Mucosa of stomach (tissue), 1 donor: ENCODE measurements around the gene GRID2.

Experiments used
- H3K27me3 ChIP-seq: one replicate; pipeline ENCODE4 v1.7.0; 2013; ENCODE audit warnings: mild to moderate bottlenecking, low read length; ENCODE audit not compliant: control insufficient read depth, insufficient read depth
- H3K36me3 ChIP-seq: one replicate; pipeline ENCODE4 v1.7.0; 2013; ENCODE audit warnings: low read length; ENCODE audit not compliant: control insufficient read depth, insufficient read depth
- H3K4me1 ChIP-seq: one replicate; pipeline ENCODE4 v1.7.0; 2013; ENCODE audit warnings: mild to moderate bottlenecking, low read length; ENCODE audit not compliant: control insufficient read depth, insufficient read depth
- H3K4me3 ChIP-seq: one replicate; pipeline ENCODE4 v1.7.0; 2013; ENCODE audit warnings: low read length
- H3K9ac ChIP-seq: one replicate; pipeline ENCODE4 v1.7.0; 2013; ENCODE audit warnings: mild to moderate bottlenecking, low read length, moderate library complexity
- H3K9me3 ChIP-seq: one replicate; pipeline ENCODE4 v1.7.0; 2013; ENCODE audit warnings: mild to moderate bottlenecking, low read length, moderate library complexity; ENCODE audit not compliant: control insufficient read depth
- donor health status: Pancreatic carcinoma.

The GRID2 gene

DNA sequence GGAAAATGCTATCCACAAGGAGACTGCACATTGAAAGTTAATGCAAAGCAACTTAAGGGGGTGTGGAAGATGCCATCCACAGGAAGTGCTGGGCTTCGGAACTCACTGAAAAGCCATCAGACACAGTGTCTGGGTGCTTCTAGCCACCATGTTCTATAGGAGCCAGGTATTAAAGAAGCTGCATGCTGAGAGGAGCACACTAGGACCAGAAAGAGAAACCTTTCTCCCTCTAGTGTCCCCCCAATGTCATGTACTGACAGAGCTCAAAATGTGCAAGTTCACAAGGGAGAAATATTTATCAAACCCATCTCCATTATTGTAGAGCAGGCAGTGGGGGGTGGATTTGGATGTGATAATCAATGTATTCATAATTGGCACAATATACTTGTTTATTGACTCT, 510.9 kb downstream of the GRID2 start:
- Histone ChIP-seq H3K9ac (no peak overlapping the region), H3K36me3 (no peaks in the 10 kb centered on the region), H3K9me3 (no peaks in the 10 kb centered on the region), H3K4me1 (no peaks in the 10 kb centered on the region), H3K27me3 (no peaks in the 10 kb centered on the region), H3K4me3 (no peak overlapping the region)

DNA sequence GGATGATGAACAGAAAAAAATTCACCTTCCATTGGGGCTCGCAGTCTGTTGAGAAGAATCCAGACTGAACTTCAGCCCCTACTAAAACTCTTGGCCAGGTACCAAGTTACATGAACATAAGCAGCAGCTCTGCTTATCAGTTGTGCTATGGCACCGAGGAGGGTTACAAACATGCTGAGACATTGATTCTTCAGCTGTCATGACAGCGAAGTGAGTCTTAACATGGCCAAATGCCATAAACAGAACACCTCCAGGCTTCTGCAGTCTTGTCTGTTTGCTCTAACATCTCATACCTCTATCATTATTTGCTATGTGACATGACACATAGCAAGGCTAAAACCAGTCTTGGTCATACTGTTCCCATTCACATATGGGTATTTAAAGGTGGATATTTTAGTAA, 521.5 kb downstream of the GRID2 start:
- H3K4me1 ChIP-seq = no peaks in the 10 kb centered on the region
- H3K36me3 ChIP-seq = no peaks in the 10 kb centered on the region
- H3K9me3 ChIP-seq = no peaks in the 10 kb centered on the region
- H3K9ac ChIP-seq = no peak overlapping the region
- H3K27me3 ChIP-seq = no peaks in the 10 kb centered on the region
- no peak overlapping the region for H3K4me3 ChIP-seq

DNA sequence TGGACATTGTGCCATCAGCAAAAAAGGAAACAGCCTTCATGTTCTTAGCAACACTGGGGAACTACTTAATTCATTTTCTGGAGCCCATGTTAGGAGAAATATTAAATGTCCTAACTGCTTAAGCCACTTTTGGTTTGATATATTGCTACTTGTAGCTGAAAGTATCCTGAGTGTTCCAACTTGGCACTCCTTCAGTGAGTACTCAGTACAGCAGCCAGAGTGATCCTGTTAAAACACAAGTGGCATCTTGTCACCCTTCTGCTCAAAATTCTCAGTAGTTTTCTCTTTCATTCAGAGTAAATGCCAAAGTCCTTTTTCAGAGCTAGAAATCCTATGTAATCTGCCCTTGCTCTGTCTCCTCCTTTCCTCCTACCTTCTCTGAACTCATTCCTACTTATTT, 522.0 kb downstream of the GRID2 start:
- Histone ChIP-seq H3K9me3 (no peaks in the 10 kb centered on the region), H3K36me3 (no peaks in the 10 kb centered on the region), H3K4me3 (no peak overlapping the region), H3K9ac (no peak overlapping the region), H3K4me1 (no peaks in the 10 kb centered on the region), H3K27me3 (no peaks in the 10 kb centered on the region)

DNA sequence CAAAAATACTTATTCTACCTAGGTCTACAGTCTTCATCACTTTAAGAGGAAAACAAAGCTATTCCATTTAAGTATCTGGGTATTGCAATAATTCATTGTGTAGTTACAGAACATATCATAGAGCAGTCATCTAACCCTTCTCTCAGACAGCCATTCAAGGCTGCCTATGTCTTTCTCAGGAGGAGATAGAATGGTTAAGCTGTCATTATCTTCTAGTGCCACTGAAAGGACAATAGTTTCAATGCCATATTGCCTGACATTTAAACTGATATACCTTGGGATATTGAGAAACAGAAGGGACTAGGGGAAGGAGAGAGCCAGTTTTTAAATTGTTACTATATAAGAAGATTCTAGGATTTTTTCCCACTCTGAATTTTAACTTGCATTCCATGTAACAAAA, 527.0 kb downstream of the GRID2 start:
- Histone ChIP-seq H3K27me3 (no peaks in the 10 kb centered on the region), H3K4me1 (no peaks in the 10 kb centered on the region), H3K36me3 (no peaks in the 10 kb centered on the region), H3K9me3 (no peaks in the 10 kb centered on the region), H3K4me3 (no peak overlapping the region), H3K9ac (no peak overlapping the region)

DNA sequence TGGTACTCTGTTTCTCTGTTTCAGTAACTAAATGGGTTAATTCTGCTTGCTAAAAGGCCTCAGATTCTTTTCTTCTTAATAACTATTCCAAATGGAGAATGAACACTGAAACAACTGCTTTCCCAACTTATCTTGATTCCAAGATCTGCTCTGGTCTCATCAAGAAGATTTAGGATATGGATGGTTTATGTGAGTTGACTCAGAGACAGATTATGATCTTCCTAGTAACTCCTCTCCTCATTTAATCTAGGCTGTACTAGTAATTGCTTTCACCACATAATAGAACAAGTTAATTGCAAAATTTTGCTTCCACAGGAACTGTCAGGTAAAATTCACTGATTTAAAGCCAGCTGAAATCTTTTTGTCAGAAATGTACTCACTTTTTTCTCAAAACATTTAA, 537.1 kb downstream of the GRID2 start:
- no peaks in the 10 kb centered on the region for H3K9me3 ChIP-seq
- no peaks in the 10 kb centered on the region for H3K4me1 ChIP-seq
- H3K27me3 ChIP-seq = no peaks in the 10 kb centered on the region
- no peak overlapping the region for H3K9ac ChIP-seq
- H3K4me3 ChIP-seq = no peak overlapping the region
- H3K36me3 ChIP-seq = no peaks in the 10 kb centered on the region

DNA sequence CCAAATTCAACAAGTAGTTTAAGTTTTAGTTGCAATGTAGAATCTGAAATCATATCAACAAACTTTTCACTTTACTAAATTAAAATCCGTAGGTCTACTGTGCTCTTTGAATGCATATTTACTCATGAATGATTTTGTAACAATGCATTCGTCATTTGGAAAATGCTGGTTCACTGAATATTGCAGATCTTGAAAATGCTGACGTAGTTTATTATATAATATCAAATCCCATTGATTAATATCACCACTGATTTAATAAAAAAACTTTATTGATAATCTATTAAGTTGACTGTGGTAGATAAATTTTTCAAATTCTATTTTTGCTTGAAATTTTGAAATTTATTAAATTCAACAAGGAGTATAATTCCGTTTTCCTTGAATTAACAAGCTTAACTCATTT, 540.0 kb downstream of the GRID2 start:
- Histone ChIP-seq H3K9me3 (no peaks in the 10 kb centered on the region), H3K4me3 (no peak overlapping the region), H3K36me3 (no peaks in the 10 kb centered on the region), H3K27me3 (no peaks in the 10 kb centered on the region), H3K9ac (no peak overlapping the region), H3K4me1 (no peaks in the 10 kb centered on the region)

DNA sequence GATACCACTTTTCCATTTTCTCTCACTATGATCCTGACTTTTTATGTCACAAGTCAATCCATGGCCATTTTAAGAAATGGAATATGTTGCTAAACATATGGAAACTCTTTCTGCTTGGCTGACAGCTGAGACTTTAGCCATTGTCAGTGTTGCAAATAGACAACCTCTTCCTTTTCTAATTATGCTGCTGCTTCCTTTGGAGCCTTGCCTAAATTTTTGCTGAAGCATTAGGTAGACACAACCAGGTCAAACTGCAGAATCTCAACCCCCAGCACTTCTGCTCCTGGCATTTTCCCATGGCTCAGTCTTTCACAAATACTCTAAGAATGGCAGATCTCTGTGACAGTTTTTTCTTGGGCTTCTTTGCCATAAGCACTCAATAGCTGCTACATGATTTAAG, 543.3 kb downstream of the GRID2 start:
- no peaks in the 10 kb centered on the region for H3K27me3 ChIP-seq
- no peaks in the 10 kb centered on the region for H3K4me1 ChIP-seq
- no peak overlapping the region for H3K4me3 ChIP-seq
- H3K9me3 ChIP-seq = no peaks in the 10 kb centered on the region
- no peak overlapping the region for H3K9ac ChIP-seq
- no peaks in the 10 kb centered on the region for H3K36me3 ChIP-seq

DNA sequence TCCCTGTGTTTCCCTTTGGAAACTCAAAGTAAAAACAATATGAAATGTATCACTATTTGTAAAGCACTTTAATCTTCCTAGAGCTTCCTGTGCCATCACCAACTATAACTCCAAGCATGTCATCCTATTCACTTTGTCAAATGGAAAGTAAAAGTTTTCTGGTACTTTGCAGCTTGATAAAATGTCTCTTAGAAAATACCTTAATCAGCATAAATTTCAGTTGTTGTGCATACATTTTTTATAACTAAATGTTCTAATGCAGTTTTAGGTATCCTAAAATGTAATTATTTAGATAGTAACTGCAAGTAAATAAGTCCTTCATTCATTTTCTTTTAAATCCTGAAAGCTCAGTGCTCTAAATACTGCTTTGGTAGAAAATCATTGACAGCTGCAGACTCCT, 558.7 kb downstream of the GRID2 start:
- Histone ChIP-seq H3K9ac (no peak overlapping the region), H3K27me3 (no peaks in the 10 kb centered on the region), H3K4me3 (no peak overlapping the region), H3K4me1 (no peaks in the 10 kb centered on the region), H3K36me3 (no peaks in the 10 kb centered on the region), H3K9me3 (no peaks in the 10 kb centered on the region)

DNA sequence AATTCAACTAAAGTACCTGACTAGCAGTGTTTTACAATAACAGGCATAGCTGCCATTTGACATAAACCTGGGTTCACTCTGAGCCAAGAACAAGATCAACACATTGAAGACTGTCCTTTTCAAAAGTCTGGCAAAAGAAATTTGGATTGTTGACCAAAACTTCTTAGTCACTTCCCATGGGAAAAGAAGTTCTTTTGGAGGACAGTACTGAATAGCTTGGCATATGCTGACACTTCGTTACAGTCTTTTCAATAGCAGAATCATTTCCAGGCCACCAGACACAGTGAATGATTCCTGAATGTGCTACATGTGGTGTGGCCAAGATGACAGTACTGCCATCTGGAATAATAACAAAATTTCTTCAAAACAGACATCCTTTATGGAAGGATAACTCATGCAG, 560.3 kb downstream of the GRID2 start:
- Histone ChIP-seq H3K4me1 (no peaks in the 10 kb centered on the region), H3K27me3 (no peaks in the 10 kb centered on the region), H3K36me3 (no peaks in the 10 kb centered on the region), H3K4me3 (no peak overlapping the region), H3K9ac (no peak overlapping the region), H3K9me3 (no peaks in the 10 kb centered on the region)

DNA sequence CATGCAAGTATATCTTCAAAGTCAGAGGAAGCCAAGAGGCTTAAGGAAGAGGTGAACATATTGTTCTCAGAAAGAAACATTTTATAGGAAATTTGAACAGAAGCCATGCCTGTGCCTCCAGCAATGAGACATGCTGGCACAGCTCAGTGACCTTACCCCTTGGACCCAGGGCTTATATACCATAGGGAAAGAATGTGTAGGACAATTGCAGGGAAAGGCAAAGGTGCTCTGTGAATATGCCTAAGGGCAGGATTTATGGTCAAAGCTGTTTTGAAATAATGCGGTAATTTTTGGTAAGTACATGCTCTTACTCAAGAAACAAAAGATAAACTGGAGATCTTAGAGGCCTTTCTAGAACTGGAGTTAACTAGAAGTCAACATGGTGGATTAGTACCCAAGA, 568.8 kb downstream of the GRID2 start:
- Histone ChIP-seq H3K27me3 (no peaks in the 10 kb centered on the region), H3K4me3 (no peak overlapping the region), H3K9ac (no peak overlapping the region), H3K9me3 (no peaks in the 10 kb centered on the region), H3K4me1 (no peaks in the 10 kb centered on the region), H3K36me3 (no peaks in the 10 kb centered on the region)

DNA sequence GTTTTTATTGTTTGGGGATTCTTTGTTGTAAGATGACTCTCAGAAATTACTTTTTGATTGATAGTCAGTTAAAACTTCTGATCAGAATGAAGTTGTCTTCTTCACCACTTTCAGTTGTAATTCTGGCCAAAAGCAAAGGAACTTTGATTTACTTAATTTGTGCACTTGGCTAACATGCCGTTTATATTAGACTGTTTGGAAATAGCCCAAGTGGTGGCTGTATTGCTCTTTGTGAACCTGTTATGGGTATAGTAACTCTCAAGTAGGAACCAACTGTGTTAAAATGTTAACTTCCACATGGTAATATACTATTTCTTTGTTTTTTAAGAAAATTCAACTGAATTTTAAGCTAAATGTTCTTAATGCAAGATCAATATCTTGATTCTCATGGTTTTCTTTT, 581.9 kb downstream of the GRID2 start:
- Histone ChIP-seq H3K36me3 (no peaks in the 10 kb centered on the region), H3K4me1 (no peaks in the 10 kb centered on the region), H3K4me3 (no peak overlapping the region), H3K9ac (no peak overlapping the region), H3K27me3 (no peaks in the 10 kb centered on the region), H3K9me3 (no peaks in the 10 kb centered on the region)

DNA sequence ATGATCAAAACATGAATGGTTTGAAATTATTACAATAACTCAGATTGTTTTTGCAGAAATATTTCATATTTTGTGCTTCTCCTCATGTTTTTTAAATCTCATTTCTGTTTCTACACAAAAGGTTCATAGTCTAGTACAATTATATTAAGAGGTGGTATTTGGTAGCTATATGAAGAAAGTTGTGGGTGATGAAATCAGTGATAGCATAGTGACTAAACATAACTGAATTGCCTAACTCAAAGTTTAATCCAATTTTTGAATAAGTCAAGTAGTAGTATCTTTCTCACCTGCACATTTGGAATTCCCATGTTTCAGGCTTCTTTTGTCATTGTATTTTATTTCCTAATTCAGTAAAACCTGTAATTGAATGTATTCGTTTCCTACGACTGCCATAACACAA, 648.7 kb downstream of the GRID2 start:
- H3K9ac ChIP-seq = no peak overlapping the region
- no peaks in the 10 kb centered on the region for H3K4me1 ChIP-seq
- H3K4me3 ChIP-seq = no peak overlapping the region
- no peaks in the 10 kb centered on the region for H3K9me3 ChIP-seq
- H3K36me3 ChIP-seq = no peaks in the 10 kb centered on the region
- no peaks in the 10 kb centered on the region for H3K27me3 ChIP-seq

DNA sequence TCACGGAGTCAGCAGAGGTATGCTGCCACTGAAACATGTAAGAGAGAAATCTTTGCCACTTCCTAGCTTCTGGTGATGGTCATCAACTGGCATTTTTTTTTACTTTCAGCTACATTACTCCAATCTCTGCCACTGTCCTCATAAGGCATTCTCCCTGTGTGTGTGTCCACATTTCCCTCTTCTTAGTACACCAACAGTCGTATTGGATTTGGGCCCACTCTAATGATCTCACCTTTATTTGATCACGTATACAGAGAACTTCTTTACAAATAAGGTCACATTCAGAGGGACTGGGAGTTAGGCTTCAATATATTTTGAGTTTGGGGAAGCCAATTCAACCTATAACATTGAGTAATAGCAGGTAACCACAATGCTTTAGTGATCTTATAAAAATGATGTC, 649.1 kb downstream of the GRID2 start:
- Histone ChIP-seq H3K27me3 (no peaks in the 10 kb centered on the region), H3K9ac (no peak overlapping the region), H3K4me3 (no peak overlapping the region), H3K9me3 (no peaks in the 10 kb centered on the region), H3K36me3 (no peaks in the 10 kb centered on the region), H3K4me1 (no peaks in the 10 kb centered on the region)
